HUES64 (cell line): Measurements from ENCODE around the gene PLEKHA5.

Experiments
- H3K27ac ChIP-seq: 2 replicates; pipeline ENCODE4 v1.7.0; 2013; ENCODE audit warnings: low read depth, low read length, inconsistent platforms
- H3K27me3 ChIP-seq: 2 replicates; pipeline ENCODE4 v1.6.1; 2013; ENCODE audit warnings: mild to moderate bottlenecking, low read length; ENCODE audit not compliant: insufficient read depth
- H3K36me3 ChIP-seq: 2 replicates; pipeline ENCODE4 v1.6.1; 2013; ENCODE audit warnings: mild to moderate bottlenecking, low read length; ENCODE audit not compliant: insufficient read depth
- H3K4me1 ChIP-seq: 2 replicates; pipeline ENCODE4 v1.6.1; 2013; ENCODE audit warnings: mild to moderate bottlenecking, low read length, moderate library complexity; ENCODE audit not compliant: insufficient read depth
- H3K4me3 ChIP-seq: 2 replicates; pipeline ENCODE4 v1.5.1; 2013; ENCODE audit warnings: mild to moderate bottlenecking, low read length, moderate library complexity
- H3K9ac ChIP-seq: 2 replicates; pipeline ENCODE4 v1.6.1; 2013; ENCODE audit warnings: mild to moderate bottlenecking, low read depth, low read length
- H3K9me3 ChIP-seq: 2 replicates; pipeline ENCODE4 v1.6.1; 2013; ENCODE audit warnings: low read depth, low read length; ENCODE audit not compliant: insufficient read depth
- WGBS: fragments of 150-250, 120-280 bp; methylation state at CpG from one replicate; pipeline ENCODE4 v1.1.7; 2013; ENCODE audit warnings: missing lambda C conversion rate; 5-methylcytosine and 5-hydroxymethylcytosine counted together

Gene PLEKHA5

DNA sequence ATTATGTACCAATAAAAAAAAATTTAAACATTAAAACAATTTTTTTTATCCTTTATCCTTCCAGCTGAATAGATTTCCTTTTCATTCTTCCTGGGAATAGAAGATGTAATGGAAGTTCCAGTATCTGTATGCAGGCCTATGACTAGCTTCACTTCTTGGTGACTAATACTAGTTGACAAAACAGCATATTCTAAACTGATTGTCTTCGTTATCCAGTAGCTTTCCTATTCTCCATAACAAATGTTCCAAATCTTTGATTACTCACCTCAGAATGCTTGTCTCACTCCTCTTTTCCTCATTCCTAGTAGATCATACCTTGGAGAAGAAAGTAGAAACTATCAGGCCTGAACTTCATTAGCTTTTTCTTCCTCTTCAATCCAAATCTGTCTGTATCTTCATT, 70.7 kb downstream of the PLEKHA5 start:
- H3K27ac ChIP-seq: no peak overlapping the region
- H3K36me3 ChIP-seq: no peaks in the 10 kb centered on the region
- WGBS: 83% methylated on average over 1 of the region's 1 CpG
- H3K9ac ChIP-seq: no peak overlapping the region
- no peak overlapping the region for H3K4me3 ChIP-seq
- no peaks in the 10 kb centered on the region for H3K27me3 ChIP-seq
- H3K9me3 ChIP-seq: no peaks in the 10 kb centered on the region
- H3K4me1 ChIP-seq: peaks cover 72% of the 10 kb centered on the region

DNA sequence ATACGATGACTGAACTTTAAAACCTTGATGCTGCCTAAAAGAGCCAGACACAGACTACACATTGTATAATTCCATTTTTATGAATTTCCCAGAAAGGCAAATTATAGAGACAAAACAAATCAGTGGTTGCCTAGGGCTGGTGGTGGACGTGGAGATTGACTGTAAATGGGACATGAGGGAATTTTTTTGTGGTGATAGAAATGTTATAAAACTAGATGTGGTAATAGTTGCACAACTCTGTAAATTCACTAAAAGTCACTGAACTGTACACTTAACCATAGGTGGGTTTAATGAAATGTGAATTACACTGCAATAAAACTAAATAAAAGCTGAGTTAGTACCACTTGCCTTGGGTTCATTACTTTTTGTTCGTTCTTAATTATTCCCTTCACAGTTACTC, 72.1 kb downstream of the PLEKHA5 start:
- 92% methylated on average over 3 of the region's 3 CpGs for WGBS
- Histone ChIP-seq H3K4me1 (peaks cover 69% of the 10 kb centered on the region), H3K9ac (no peak overlapping the region), H3K36me3 (no peaks in the 10 kb centered on the region; the same call in 1 of the 2 replicates), H3K9me3 (no peaks in the 10 kb centered on the region), H3K27ac (no peak overlapping the region), H3K27me3 (no peaks in the 10 kb centered on the region), H3K4me3 (no peak overlapping the region)

- WGBS: 96% methylated on average over 1 of the region's 1 CpG
- Histone ChIP-seq H3K4me1 (peaks cover 58% of the 10 kb centered on the region), H3K36me3 (peaks cover 12% of the 10 kb centered on the region), H3K27me3 (no peaks in the 10 kb centered on the region), H3K9ac (no peak overlapping the region), H3K4me3 (no peak overlapping the region), H3K9me3 (no peaks in the 10 kb centered on the region), H3K27ac (no peak overlapping the region)
Measured at GRCh38 chr12:19203013-19203412, 73.5 kb downstream of the PLEKHA5 start.

- H3K9ac ChIP-seq: no peak overlapping the region
- H3K27ac ChIP-seq: no peak overlapping the region
- H3K36me3 ChIP-seq: peaks cover 18% of the 10 kb centered on the region
- H3K9me3 ChIP-seq: no peaks in the 10 kb centered on the region
- WGBS: 93% methylated on average over 4 of the region's 6 CpGs
- no peak overlapping the region for H3K4me3 ChIP-seq
- no peaks in the 10 kb centered on the region for H3K27me3 ChIP-seq
- H3K4me1 ChIP-seq: peaks cover 50% of the 10 kb centered on the region
Measured at GRCh38 chr12:19203539-19204506, 74.3 kb downstream of the PLEKHA5 start.

GRCh38 chr12:19205120-19205519, 75.6 kb downstream of the PLEKHA5 start:
- H3K9me3 ChIP-seq: no peaks in the 10 kb centered on the region; the same call in 1 of the 2 replicates
- H3K4me1 ChIP-seq: peaks cover 38% of the 10 kb centered on the region
- H3K27ac ChIP-seq: no peak overlapping the region
- no peak overlapping the region for H3K4me3 ChIP-seq
- H3K9ac ChIP-seq: no peak overlapping the region
- peaks cover 29% of the 10 kb centered on the region for H3K36me3 ChIP-seq
- H3K27me3 ChIP-seq: no peaks in the 10 kb centered on the region
- WGBS: 93% methylated on average over 4 of the region's 4 CpGs

DNA sequence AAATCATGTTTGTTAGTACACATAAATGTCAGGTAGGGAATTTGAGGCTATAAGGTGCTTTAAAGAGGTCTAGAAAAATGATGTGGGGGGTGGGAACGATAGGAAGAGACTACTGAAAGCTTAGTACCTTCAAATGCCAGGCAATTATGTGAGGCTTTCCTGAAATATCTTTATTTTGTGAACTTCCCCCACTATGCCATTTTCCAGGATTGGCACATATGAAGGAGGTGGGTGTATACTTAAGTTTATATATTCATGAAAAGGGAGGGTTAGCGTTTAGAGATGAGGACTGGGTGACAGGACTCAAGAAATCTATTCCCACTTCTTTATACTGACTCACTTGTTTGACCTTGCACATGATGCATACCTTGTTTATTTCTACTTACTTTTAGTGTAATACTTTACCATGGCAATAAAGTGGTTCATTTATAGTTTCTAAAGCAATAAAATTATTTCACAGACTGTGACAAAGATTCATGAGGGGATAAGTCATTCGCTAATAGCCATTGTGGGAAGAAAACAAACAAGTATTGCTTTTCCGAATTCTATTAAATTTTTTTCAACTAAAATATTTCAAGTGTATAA, 77.1 kb downstream of the PLEKHA5 start:
- WGBS: 88% methylated on average over 1 of the region's 4 CpGs
- Histone ChIP-seq H3K4me1 (peaks cover 31% of the 10 kb centered on the region), H3K9ac (no peak overlapping the region), H3K9me3 (no peaks in the 10 kb centered on the region; the same call in 1 of the 2 replicates), H3K27me3 (no peaks in the 10 kb centered on the region), H3K4me3 (no peak overlapping the region), H3K36me3 (peaks cover 29% of the 10 kb centered on the region), H3K27ac (no peak overlapping the region)

- Histone ChIP-seq H3K4me1 (peaks cover 28% of the 10 kb centered on the region), H3K27ac (no peak overlapping the region), H3K9ac (no peak overlapping the region), H3K36me3 (peaks cover 29% of the 10 kb centered on the region), H3K27me3 (no peaks in the 10 kb centered on the region), H3K9me3 (no peaks in the 10 kb centered on the region; the same call in 1 of the 2 replicates), H3K4me3 (no peak overlapping the region)
- WGBS: 48% methylated on average over 2 of the region's 2 CpGs
Measured at GRCh38 chr12:19208456-19208855, 78.9 kb downstream of the PLEKHA5 start.

GRCh38 chr12:19209661-19210060, 80.1 kb downstream of the PLEKHA5 start:
- Histone ChIP-seq H3K9ac (no peak overlapping the region), H3K4me1 (peaks cover 28% of the 10 kb centered on the region), H3K9me3 (no peaks in the 10 kb centered on the region; the same call in 1 of the 2 replicates), H3K27ac (no peak overlapping the region), H3K27me3 (no peaks in the 10 kb centered on the region), H3K4me3 (no peak overlapping the region), H3K36me3 (peaks cover 29% of the 10 kb centered on the region)
- WGBS: 95% methylated on average over 2 of the region's 2 CpGs

- no peaks in the 10 kb centered on the region for H3K27me3 ChIP-seq
- no peak overlapping the region for H3K27ac ChIP-seq
- H3K36me3 ChIP-seq: peaks cover 29% of the 10 kb centered on the region
- no peaks in the 10 kb centered on the region; the same call in 1 of the 2 replicates for H3K9me3 ChIP-seq
- no peak overlapping the region for H3K4me3 ChIP-seq
- peaks cover 17% of the 10 kb centered on the region for H3K4me1 ChIP-seq
- H3K9ac ChIP-seq: no peak overlapping the region
- WGBS: 96% methylated on average over 4 of the region's 4 CpGs
Measured at GRCh38 chr12:19211802-19212201, 82.3 kb downstream of the PLEKHA5 start.

- 97% methylated on average over 8 of the region's 9 CpGs for WGBS
Measured at GRCh38 chr12:19212245-19212644, 82.7 kb downstream of the PLEKHA5 start.

DNA sequence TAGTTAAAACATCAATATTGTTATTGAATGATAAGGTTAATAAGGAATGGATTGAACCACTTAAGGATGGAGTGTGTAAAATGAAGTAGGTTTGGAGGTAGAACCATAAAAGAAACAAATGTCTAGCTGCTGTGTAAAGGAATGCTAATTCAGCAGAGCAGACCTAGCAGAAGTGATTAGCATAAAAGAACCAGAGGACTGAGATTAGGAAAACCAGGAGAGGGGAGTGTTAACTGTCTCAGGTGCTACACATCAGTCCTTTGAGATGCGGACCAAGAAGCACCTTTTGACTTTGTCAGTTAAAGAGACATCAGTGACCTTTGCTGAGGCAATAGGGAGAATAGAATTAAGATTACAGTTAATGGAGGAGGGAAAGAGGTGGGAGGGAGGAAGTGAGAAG, 84.5 kb downstream of the PLEKHA5 start:
- H3K36me3 ChIP-seq: peaks cover 10% of the 10 kb centered on the region
- H3K27ac ChIP-seq: no peak overlapping the region
- H3K9me3 ChIP-seq: no peaks in the 10 kb centered on the region; the same call in 1 of the 2 replicates
- H3K9ac ChIP-seq: no peak overlapping the region
- H3K27me3 ChIP-seq: no peaks in the 10 kb centered on the region
- no peak overlapping the region for H3K4me3 ChIP-seq
- peaks cover 17% of the 10 kb centered on the region for H3K4me1 ChIP-seq
- 81% methylated on average over 1 of the region's 1 CpG for WGBS

More at GRCh38 chr12:19212245-19212644, 82.7 kb downstream of the PLEKHA5 start:
- Histone ChIP-seq H3K9me3 (no peaks in the 10 kb centered on the region; the same call in 1 of the 2 replicates), H3K36me3 (peaks cover 25% of the 10 kb centered on the region), H3K4me3 (no peak overlapping the region), H3K9ac (no peak overlapping the region), H3K4me1 (peaks cover 17% of the 10 kb centered on the region), H3K27me3 (no peaks in the 10 kb centered on the region), H3K27ac (no peak overlapping the region)
